HG02763 (cell line): ENCODE data around the gene SNTB2.

ENCODE experiments used
- ATAC-seq: cut with Tn5 transposase; IDR thresholded peaks from one replicate; pipeline ENCODE4 v1.9.1; 2021; ENCODE audit warnings: mild to moderate bottlenecking, moderate library complexity; ENCODE audit not compliant: unreplicated experiment

The SNTB2 gene

GRCh38 chr16:69315486-69316311, 128.7 kb downstream of the SNTB2 start:
- ATAC-seq, result no peak

DNA sequence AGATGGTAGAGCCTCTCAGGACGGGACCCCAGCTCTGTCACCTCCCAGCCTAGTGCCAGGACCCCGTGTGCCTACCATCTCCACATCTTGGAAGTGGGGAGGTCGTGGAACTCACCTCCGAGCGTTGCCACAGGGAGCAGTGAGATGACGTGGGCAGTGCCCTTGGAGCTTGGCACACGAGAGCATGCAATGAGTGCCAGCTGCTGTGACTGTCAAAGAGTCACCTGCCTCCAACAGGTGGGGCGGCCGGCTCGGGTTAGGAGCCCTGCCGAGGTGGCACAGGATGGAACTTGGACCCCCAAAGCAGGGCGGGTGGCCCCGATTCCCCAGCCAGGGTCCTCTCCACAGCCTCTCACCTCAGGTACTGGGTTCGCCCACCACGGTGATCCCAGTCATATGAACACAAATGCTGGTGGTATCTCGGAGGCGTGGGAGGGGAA, 129.7 kb downstream of the SNTB2 start:
- ATAC-seq, result no peak

- no peak for ATAC-seq
Observed at GRCh38 chr16:69318177-69318910, 131.4 kb downstream of the SNTB2 start.

GRCh38 chr16:69318911-69319289, 131.9 kb downstream of the SNTB2 start:
- no peak for ATAC-seq

DNA sequence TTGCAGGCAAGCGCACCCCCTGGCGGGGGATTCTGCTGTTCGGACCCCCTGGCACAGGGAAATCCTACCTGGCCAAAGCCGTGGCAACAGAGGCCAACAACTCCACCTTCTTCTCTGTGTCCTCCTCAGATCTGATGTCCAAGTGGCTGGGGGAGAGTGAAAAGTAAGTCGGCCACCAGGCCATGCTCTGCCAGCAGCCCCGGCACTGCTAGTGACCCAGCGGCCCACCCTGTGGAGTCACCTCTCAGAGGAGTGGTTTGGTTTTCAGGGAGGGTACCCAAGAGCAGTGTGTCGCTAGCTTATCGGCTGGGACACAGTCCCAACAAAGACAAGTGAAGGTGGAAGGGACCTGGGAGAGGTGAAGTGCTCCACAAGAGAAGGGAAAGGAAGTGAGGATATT, 132.4 kb downstream of the SNTB2 start:
- no peak for ATAC-seq

GRCh38 chr16:69319826-69320739, 133.1 kb downstream of the SNTB2 start:
- ATAC-seq, result no peak

DNA sequence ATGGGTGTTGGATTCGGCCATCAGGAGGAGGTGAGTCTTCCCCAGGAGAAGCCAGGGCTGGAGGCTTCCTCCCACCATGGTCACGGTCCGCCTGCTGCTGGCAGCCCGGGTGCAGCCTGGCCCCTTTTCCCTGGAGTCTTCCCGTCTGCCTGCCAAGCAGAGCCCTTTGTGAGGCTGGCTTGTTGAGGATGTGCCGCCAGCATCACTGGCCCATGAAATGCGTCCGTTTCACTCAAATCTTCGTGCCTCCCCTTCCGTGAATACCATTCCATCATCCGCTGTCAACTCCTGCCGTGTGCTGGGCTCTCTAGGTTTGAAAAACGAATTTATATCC, 133.7 kb downstream of the SNTB2 start:
- ATAC-seq, result no peak

GRCh38 chr16:69321080-69321479, 134.1 kb downstream of the SNTB2 start:
- ATAC-seq, result no peak

GRCh38 chr16:69322343-69322742, 135.4 kb downstream of the SNTB2 start:
- no peak for ATAC-seq

DNA sequence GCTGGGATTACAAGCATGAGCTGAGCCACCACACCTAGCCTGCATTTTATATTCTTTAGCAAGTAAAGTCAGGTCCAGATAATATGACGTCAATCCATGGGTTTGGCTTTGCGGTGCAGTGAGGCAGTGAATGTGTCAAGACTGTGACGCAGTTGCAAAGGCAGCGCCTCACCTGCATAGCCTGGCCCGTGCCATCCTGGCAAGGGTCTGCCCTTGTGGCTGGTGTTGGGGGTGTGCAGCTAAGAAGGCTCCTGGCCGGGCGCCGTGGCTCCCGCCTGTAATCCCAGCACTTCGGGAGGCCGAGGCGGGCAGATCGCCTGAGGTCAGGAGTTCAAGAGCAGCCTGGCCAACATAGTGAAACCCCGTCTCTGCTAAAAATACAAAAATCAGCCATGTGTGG, 136.5 kb downstream of the SNTB2 start:
- no peak for ATAC-seq

GRCh38 chr16:69324013-69324531, 137.1 kb downstream of the SNTB2 start:
- no peak for ATAC-seq

DNA sequence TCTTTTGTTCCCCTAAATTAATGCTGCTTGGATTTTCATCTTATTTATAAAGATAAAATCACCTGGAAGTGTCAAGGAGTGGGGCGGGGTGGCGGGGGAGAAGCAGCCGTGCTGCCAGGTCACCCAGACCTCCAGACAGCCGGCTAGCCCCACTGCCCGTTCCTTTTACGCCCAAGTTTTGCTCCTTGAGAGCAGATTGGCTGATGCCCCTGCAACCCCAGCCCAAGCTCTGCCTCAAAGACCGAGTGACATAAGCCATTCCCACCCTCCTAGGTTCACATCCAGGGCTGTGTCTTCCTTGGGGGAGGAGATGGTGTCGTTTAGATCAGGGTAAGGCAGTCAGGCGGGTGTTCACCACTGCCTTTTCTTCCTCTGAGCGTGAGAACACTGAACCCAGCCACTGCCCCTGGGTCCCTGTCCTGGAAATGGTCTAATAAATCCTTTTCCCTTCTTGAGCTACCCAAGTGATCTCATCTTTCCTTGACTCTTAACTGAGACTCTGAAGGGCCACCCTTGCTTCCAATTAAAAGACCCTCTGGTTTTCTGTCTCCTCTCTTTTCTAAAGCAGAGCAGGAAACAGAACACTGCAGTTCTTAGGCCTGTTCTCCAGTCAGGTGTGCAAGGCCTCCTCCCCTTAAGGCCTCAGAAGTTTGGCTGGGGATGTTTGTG, 137.8 kb downstream of the SNTB2 start:
- no peak for ATAC-seq

DNA sequence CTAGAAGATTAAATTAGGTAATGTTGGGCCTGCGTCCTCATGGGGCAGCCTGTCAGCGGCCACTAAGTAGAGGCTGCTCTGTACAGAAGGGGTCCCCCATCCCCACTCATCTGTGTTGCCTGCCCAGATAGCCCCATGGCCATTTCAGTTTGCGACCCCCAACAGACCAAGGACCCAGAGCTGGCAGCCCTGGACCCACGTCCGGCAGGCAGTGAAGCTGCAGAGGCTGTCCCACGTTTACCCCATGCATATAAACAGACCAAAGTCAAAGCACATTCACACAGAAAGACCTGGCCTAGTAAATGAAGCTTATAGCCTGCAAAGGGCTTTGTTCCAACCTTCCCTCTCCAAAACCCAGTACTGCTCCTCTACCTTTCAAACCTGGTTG, 138.8 kb downstream of the SNTB2 start:
- no peak for ATAC-seq

- ATAC-seq, result no peak
Observed at GRCh38 chr16:69326172-69326873, 139.4 kb downstream of the SNTB2 start.

DNA sequence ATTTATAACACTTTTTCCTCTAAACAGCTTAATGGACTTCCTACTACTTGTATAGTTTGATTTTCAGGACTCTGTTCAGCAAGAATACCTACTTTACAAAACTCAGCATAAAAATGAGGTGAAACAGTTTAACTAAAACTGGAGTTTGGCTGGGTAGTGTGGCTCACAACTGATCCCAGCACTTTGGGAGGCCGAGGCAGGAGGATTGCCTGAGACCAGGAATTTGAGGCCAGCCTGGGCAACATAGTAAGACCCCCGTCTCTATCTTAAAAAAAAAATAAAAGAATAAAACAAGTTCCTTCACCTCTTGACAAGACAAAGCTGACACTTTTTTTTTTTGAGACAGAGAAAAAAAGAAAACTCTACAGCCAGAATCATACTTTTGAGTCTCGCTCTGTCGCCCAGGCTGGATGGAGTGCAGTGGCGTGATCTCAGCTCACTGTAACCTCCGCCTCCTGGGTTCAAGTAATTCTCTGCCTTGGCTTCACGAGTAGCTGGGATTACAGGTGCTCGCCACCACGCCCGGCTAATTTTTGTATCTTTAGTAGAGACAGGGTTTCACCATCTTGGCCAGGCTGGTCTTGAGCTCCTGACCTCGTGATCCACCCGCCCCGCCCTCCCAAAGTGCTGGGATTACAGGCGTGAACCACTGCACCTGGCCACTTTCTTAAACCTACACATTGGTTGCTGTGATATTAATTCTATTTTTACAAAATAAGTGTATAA, 140.8 kb downstream of the SNTB2 start:
- no peak for ATAC-seq

- no peak for ATAC-seq
Observed at GRCh38 chr16:69328854-69329316, 141.9 kb downstream of the SNTB2 start.

GRCh38 chr16:69329369-69330285, 142.7 kb downstream of the SNTB2 start:
- peak; percentile 36 for ATAC-seq
